ENCODE data around the gene OR6F1. TPM values are rescaled to one million over a fixed set of nuclear protein-coding genes. Genes with fewer than 3 reads are reported as not detected.
"Not testable (repeated sequence)": the region's sequence is repeated elsewhere in the genome, so short reads cannot be mapped to it uniquely, and the experiment has no call there.

Gene OR6F1
- total RNA-seq: not detected

GRCh38 chr1:247716546-247716945 is at the start of gene OR6F1:
Gene OR6F1 (minus strand): TSS chr1:247716646. CDS start chr1:247712755, 3,891 bp downstream.
- Histone ChIP-seq H3K4me3 (no peak within 1 kb of the TSS), H3K27ac (no peak within 1 kb of the TSS), H3K4me1 (no peaks in the 10 kb centered on the region), H3K27me3 (no peaks in the 10 kb centered on the region), H3K36me3 (no peaks in the 10 kb centered on the region), H3K9me3 (peaks cover 0 to 8% (median 0%) of the 10 kb centered on the region in 4 donors)
- 82 to 83% methylated on average over 3 of the region's 3 CpGs for WGBS, 2 donors
- DNase-seq (ENCODE audit: low spot score in 2 of 2): no peak
- TF ChIP-seq CTCF (IDR thresholded peaks at IDR 0.05): no peak

- Histone ChIP-seq H3K4me3 (no peak within 1 kb of the TSS), H3K4me1 (no peaks in the 10 kb centered on the region), H3K9me3 (no peaks in the 10 kb centered on the region), H3K36me3 (no peaks in the 10 kb centered on the region), H3K27me3 (no peaks in the 10 kb centered on the region), H3K27ac (no peak within 1 kb of the TSS)
- 87 to 92% methylated on average over 3 of the region's 3 CpGs for WGBS, 2 donors
- no peak for TF ChIP-seq POLR2A (IDR thresholded peaks at IDR 0.05)
- no peak for TF ChIP-seq EP300 (IDR thresholded peaks at IDR 0.05)
- TF ChIP-seq CTCF (IDR thresholded peaks at IDR 0.05): no peak
- DNase-seq (ENCODE audit: low spot score in 2 of 2): no peak
Observed at GRCh38 chr1:247760456-247760855, 44.0 kb upstream of the OR6F1 start, which contains the start of gene OR1C1. Gene OR1C1 (minus strand): TSS chr1:247760556. CDS start chr1:247758406, 2,150 bp downstream.

GRCh38 chr1:247754311-247754710 is 37.9 kb upstream of the OR6F1 start:
- WGBS, 2 donors: 81 to 86% methylated on average over 1 of the region's 1 CpG
- peaks cover 0 to 26% (median 2%) of the 10 kb centered on the region in 4 donors for H3K9me3 ChIP-seq

GRCh38 chr1:247749870-247750269 is 33.4 kb upstream of the OR6F1 start:
- Histone ChIP-seq H3K27ac (no peak overlapping the region), H3K27me3 (no peaks in the 10 kb centered on the region), H3K4me3 (no peak overlapping the region), H3K9me3 (peaks cover 0 to 28% (median 1%) of the 10 kb centered on the region in 4 donors), H3K4me1 (no peaks in the 10 kb centered on the region), H3K36me3 (no peaks in the 10 kb centered on the region)
- DNase-seq (ENCODE audit: low spot score in 2 of 2): no peak
- WGBS, 2 donors: 71 to 100% methylated on average over 1 of the region's 1 CpG
- TF ChIP-seq EP300 (IDR thresholded peaks at IDR 0.05) (no peak), POLR2A (IDR thresholded peaks at IDR 0.05) (no peak), CTCF (IDR thresholded peaks at IDR 0.05) (no peak)

More at GRCh38 chr1:247754311-247754710, 37.9 kb upstream of the OR6F1 start:
- not testable (repeated sequence) for H3K36me3 ChIP-seq; H3K4me3 ChIP-seq; DNase-seq (ENCODE audit: low spot score in 2 of 2); H3K27ac ChIP-seq; H3K4me1 ChIP-seq; H3K27me3 ChIP-seq

GRCh38 chr1:247748041-247748440 is 31.6 kb upstream of the OR6F1 start, which contains the start of gene OR14A2:
Gene OR14A2 (minus strand): TSS chr1:247748141.
- H3K9me3 ChIP-seq: peaks cover 0 to 28% (median 0%) of the 10 kb centered on the region in 4 donors
- no peaks in the 10 kb centered on the region for H3K4me1 ChIP-seq
- H3K27ac ChIP-seq: no peak within 1 kb of the TSS
- H3K36me3 ChIP-seq: no peaks in the 10 kb centered on the region
- WGBS, 2 donors: 93 to 95% methylated on average over 2 of the region's 2 CpGs
- H3K4me3 ChIP-seq: no peak within 1 kb of the TSS
- DNase-seq (ENCODE audit: low spot score in 2 of 2): no peak
- TF ChIP-seq CTCF (IDR thresholded peaks at IDR 0.05) (no peak), POLR2A (IDR thresholded peaks at IDR 0.05) (no peak), EP300 (IDR thresholded peaks at IDR 0.05) (no peak)
- no peaks in the 10 kb centered on the region for H3K27me3 ChIP-seq

- 92 to 93% methylated on average over 7 of the region's 7 CpGs for WGBS, 2 donors
- H3K27ac ChIP-seq: no peak overlapping the region
- no peak overlapping the region for H3K4me3 ChIP-seq
- H3K9me3 ChIP-seq: peaks cover 0 to 28% (median 0%) of the 10 kb centered on the region in 4 donors
- no peaks in the 10 kb centered on the region for H3K27me3 ChIP-seq
- TF ChIP-seq EP300 (IDR thresholded peaks at IDR 0.05) (no peak), CTCF (IDR thresholded peaks at IDR 0.05) (no peak), POLR2A (IDR thresholded peaks at IDR 0.05) (no peak)
- DNase-seq (ENCODE audit: low spot score in 2 of 2): no peak
- H3K4me1 ChIP-seq: no peaks in the 10 kb centered on the region
- H3K36me3 ChIP-seq: no peaks in the 10 kb centered on the region
Observed at GRCh38 chr1:247747616-247748015, 31.2 kb upstream of the OR6F1 start.

All from tibial nerve (tissue), 4 donors.